HG02588 (cell line): ENCODE measurements around the gene CSNK1D.
"Not testable (repeated sequence)": the region's sequence is repeated elsewhere in the genome, so short reads cannot be mapped to it uniquely, and the experiment has no call there.

Source experiments
- ATAC-seq: cut with Tn5 transposase; IDR thresholded peaks from one replicate; pipeline ENCODE4 v1.9.1; 2021; ENCODE audit warnings: mild to moderate bottlenecking, moderate library complexity; ENCODE audit not compliant: unreplicated experiment

Gene CSNK1D

DNA sequence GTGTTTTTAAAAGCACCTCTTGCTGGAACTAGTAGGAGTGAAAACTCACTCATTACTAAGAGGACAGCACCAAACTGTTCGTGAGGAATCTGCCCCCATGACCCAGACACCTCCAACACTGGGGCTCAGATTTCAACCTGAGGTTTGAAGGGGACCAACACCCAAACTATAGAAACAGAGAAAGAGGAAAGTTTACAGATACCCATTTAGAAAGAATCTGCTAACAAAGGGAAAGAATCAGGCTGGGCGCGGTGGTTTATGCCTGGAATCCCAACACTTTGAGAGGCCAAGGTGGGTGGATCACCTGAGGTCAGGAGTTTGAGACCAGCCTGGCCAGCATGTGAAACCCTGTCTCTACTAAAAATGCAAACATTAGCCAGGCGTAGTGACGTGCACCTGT lies 3.4 kb upstream of the CSNK1D start:
- no peak for ATAC-seq

DNA sequence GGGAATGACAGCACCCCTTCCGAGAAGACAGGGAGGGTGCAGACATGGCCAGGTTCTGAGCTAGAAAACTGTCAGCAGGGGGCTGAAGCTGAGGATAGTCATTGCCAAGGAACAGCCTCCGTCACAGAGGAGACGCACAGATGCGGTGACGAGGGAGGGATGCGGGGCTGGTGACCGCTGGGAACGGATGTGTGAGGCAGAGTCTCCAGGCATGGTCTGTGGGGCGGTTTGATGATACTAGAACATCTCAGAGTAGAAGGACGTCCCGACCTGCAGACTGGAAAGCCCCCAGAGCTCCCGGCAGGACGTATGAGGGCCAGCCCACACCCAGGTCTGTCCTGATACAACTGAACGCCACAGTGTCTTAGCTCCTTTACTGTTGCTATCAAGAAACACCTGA lies 1.8 kb upstream of the CSNK1D start:
- no peak for ATAC-seq

DNA sequence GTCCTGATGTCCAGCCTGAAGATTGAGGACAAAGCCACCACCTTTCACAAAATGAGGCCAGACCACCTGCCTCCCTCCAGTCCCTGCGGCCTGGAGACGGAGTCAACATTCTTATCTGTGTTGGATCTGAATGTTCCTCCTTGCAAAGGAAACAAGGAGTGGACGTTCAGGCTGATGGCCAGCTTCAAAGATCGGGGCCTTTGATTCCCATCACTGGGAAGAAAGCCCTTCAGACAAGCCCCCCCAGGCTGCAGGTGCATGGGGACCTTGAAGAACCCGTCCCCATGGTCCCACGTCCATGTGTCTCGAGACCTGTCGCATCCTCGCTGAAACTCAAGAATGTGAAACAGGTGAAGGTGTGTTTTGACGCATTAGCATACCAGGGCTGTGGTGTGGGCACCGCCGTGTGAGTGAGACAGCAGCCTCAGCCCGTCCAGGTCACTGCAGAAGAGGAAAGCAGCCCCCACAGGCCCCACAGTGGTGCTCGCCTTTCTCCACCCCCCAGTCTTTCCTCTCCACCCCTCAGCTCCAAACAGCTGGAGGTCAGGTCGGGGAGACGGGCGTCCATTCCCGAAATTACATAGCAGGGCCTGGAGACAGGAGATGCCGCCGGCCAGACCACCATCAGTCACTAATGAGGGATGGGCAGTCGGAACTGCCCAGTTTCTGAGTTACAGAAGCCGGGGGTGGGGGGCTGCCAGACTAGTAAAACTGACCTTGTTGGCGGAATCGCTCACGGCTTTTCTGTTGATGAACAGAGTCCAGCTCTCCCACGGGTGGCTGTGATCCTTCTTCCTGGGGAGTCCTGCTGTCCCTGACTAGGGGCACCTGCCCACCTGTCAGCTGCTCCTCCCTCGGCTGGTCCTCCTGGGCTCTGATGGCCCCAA lies 877 bp upstream of the CSNK1D start:
- no peak for ATAC-seq

DNA sequence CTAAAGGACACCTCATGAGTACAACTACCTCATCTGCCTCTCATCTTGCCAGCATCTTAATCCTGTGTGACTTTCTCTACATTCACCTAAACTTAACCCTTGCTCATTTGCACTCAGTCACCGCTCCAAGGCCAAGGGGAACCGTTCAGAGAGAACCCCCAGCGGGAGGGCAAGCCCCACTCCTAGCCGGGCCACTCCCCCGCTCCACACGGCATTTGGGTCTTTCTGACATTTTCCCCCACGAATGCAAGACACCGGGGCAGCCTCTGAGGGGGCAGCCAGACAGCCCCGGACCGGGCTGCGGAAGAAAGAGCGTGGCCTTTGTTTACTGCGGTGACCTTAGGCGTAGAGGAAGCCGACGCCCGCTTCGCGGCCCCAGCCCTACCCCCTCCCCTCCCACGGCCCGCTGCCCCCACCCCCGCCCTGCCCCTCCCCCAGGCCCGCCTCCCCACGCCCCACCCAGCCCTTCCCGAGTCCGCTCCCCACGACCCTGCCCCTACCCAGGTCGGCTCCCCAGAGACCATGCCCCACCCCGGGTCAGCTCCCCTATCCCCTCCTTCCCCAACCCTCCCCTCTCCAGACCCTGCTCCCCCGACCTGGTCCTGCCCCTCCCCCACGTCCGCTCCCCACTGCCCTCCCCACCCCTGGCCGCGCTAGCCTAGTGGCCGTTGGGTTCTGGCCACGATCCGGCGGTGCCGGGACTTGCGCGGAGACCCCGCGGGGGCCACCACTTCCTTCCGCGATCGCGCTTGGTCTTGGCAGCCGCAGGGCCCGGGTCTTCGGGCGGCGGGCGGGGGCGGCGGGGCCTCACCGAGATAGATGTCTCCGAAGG lies 789 bp downstream of the CSNK1D start:
- no peak for ATAC-seq

DNA sequence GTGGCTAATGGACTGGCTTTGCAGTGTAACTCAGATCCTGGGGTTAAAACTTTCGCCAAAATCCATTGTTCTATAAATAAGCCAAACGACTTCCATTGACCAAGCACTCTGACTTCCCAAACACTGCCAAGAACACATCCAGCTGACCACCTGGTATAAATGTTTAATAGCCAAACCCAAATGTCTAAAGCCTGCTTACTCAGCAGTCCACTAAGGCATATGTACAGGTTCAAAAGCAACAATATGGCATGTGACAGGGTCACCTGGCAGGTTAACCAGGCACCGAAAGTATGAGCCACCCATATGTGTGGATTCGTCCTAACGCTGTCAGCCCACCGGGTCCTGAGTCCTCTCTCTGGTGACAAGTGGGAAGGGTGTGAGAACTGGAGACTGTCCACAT lies 2.1 kb downstream of the CSNK1D start:
- ATAC-seq = no peak

DNA sequence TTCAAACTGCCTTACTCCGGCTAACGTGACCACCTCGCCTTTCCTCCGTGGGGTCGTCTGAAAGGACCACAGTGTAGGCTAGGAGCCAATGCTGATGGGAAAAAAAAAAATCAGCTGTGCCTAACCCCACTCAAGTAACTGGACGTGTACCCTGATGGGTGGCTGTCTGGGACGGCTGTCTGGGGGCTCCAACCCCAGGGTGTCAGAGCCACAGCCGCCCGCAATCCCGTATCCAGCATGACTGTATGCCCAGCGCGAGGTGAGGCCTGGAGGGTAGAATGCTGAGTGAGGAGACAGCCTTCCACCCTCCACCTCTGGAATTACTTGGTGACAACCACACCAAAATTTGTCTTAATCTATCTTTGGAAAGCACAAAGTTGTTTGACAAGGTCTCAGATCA lies 2.8 kb downstream of the CSNK1D start:
- no peak for ATAC-seq

DNA sequence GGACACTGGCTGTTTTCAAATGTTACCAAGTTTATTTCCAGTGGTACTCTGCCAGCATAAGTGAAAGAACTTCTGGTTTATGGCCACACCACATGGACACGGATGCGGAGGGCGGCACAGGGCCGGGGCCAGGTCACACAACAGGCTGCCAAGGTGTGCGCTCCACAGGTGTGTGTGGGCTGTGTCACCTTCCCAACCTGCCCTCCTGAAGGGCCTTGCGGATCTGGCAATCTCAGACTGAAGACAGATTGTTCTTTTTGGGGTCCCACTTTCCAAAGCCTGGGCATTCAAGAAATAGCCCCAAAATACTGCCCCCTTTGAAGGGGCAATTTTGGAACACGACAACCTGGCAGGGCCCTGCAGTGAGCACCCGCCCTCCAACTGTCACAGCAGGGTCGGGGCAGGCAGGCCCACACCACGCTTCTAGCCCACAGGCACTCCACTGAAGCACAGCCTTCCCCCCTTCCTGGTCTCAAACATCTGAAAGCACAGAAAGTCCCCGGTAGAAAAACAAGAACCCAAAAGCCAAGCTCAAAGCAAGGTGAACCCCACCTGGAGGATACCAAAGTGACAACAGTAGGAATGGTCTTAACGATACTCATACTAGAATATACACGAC lies 3.5 kb downstream of the CSNK1D start:
- ATAC-seq = no peak

DNA sequence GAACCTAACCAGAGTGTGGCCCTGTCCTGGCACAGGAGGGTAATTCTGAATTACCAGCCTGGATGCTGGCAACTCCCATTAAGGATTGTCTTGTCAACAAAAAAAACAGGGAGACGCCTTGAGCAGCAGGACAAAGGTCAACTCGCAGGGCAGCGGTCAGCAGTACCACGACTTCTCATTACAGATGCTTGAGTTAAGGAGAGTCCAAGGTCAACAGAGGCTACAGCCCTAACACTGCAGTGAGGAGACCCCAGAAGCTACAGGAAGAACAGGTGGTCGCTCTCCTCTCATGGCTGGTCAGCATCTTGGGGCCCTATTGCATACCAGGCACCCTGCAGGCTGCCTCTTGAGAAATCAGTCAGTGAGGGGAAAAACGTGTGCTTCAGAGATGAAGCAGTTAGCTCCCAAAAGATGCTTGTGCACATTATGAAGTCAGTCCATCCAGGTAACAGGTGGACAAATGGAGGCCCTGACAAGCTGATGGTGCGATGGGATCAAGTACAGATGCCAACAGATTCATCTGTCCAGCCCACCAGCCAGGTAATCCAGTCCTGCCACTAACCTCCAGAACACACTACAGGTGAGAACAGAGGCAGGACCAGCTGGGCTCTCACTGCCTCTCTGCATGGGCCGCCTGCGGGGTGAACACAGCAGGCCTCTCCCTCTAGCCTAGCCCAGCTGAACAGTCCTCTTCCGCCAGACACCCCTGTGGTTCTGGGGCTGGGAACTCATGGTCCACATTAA lies 4.2 kb downstream of the CSNK1D start:
- ATAC-seq = no peak

DNA sequence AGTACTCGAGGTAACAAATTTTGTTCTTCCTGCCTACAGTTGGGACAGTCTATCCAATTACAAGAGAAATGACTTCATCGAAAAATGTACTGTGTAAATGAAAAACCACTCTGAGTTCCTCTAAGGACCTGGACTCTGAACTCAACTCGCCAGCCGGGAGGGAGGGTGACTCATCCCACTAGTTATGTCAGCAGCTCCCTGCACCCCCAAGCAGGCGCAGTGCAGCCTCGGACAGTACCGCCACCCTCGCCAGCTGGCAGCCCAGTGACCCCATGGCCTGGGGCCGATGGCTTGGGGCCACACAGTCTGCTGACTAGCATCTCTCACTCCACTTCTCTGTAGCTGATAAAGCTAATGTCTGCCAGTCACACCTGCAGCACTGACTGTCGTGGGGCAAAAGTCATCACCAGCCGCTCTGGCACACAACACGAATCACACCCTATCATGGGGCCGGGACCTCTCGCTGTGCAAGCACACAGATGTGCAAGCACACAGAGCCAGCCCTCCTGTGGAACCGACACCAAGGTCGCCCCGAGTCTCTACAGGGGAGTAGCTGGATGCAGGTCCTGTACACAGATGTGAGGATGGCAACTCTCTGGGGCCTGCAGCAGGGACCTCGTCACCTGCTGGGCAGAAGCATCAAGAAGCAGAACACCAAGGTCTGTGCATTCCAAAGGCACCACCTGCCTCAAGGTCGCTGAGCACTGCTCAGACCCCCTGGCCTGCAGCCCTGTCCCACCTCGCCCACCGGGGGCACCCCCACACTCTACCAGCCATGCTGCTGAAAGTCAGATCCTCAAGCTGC lies 5.7 kb downstream of the CSNK1D start:
- ATAC-seq = no peak

DNA sequence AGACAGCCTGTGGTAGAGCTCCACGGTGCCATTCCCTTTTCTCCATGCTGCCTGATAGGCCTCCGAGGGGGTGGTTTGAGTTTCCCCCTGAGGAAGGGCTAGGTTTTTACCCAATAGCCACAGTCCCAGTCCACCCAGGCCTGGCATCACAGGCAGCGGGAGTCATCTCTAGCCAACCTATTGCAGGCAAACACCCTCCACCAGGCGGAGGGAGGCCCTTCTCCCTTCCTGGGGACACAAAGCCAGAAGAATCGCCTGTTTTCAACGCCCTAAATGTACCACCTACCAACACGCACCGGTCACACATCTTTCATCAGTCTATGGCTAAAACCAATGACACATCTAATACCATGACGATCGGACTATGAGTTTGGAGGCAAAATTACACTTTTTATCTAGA lies 7.4 kb downstream of the CSNK1D start:
- ATAC-seq = no peak

DNA sequence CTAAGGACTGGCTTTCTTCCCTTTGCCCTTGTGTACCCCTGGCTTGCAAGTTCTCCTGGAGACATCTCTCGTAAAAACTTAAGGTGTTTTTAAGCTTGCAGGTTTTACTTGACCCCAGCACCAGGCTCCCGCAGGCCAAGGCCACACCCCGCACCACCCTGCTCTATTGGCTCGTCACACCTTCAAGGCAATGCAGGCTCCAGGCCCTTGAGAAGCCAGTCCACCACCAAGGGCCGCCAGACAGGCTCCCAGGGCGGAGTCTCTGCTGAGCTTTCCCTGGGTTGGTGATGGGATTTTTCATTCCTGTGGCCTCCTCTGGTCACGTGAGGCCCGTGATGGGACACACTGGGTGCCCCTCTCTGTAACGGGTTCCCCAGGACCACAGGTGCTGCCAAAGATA lies 9.9 kb downstream of the CSNK1D start:
- ATAC-seq = no peak

DNA sequence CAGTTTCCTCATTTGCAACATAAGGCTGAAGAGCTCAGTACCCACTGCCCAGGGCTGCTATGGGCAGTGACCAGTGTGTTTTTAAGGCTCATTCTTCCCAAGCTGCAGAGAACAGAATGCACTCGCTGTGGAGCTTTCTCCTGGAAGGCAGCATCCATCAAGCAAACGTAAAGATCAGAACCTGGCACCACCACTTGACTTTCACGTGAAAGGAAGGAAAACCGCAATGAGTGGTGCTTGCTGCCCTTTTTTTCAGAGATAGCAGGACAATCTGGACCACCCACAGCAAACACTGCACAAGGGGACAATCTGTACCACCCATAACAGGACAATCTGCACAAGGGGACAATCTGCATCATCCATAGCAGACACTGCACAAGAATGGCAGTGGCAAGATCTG lies 11.2 kb downstream of the CSNK1D start:
- ATAC-seq = no peak

DNA sequence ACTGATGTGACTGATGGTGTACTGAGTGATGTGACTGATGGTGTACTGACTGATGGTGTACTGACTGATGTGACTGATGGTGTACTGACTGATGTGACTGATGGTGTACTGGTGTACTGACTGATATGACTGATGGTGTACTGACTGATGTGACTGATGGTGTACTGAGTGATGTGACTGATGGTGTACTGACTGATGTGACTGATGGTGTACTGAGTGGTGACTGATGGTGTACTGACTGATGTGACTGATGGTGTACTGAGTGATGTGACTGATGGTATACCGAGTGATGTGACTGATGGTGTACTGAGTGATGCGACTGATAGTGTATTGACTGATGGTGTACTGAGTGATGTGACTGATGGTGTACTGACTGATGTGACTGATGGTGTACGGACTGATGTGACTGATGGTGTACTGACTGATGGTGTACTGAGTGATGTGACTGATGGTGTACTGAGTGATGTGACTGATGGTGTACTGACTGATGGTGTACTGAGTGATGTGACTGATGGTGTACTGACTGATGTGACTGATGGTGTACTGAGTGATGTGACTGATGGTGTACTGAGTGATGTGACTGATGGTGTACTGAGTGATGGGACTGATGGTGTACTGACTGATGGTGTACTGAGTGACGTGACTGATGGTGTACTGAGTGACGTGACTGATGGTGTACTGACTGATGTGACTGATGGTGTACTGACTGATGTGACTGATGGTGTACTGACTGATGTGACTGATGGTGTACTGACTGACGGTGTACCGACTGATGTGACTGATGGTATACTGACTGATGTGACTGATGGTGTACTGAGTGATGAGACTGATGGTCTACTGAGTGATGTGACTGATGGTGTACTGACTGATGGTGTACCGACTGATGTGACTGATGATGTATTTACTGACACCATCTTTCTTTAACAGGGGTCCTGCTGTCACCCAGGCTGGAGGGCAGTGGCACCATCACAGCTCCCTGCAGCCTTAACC lies 13.2 kb downstream of the CSNK1D start:
- not testable (repeated sequence) for ATAC-seq

DNA sequence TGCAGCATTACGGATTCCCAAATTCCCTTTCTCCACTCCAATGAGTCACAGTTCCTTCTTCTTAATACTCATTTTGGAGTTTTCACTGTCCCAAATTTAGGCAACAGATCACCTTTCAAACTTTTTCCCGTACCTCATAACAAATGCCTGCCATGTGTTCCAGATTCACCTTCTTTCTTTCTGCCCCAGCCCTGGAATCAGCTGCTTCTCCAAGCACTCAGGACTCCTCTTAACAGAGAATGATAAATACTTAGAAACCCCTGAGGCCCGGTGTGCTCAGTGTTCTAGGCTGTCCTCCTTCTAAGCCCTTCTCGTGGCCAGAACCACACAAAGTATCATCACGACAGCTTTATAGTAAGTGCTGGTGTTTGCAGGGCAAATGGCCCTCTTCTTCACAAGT lies 14.9 kb downstream of the CSNK1D start:
- no peak for ATAC-seq

DNA sequence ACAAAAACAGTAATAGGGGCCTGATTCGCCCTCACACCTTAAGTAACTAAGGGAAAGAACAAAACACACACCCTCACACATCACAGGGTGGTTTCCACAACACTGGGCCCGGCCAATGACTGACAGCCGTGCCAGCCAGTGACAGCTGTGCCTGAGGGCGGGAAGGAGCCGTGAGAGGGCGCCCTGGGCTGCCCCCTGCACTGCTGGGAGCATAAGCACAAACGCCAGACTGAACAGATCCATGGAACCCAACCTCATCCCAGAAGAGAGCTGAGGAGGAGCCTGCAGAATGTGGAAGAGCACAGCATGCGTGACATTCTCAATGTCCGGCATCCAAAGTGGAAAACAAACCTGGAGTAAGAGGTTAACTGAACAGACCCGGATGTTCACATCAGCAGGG lies 16.0 kb downstream of the CSNK1D start:
- no peak for ATAC-seq

DNA sequence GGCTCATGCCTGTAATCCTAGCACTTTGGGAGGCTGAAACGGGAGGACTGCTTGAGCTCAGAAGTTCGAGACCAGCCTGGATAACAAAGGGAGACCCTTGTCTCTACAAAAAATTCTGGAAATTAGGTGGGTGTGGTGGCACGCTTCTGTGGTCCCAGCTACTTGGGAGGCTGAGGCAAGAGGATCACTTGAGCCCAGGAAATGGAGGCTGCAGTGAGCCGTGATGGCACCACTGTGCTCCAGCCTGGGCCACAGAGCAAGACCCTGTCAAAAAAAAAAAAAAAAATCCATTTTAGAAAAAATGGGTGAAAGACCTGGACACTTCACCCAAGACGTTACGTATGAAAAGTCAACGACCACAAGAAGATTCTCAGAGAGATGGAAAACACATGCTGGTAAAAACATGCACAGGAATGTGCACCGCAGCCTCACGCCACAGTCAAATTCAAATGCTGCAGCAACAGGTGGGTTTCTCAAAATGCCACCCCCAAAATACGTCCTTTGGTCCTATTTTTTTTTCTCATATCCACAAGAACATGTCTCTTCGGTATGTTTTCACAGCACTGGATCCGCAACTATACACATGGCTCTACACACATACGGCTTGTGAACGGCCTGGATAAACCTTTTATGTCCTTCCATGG lies 17.1 kb downstream of the CSNK1D start:
- no peak for ATAC-seq

DNA sequence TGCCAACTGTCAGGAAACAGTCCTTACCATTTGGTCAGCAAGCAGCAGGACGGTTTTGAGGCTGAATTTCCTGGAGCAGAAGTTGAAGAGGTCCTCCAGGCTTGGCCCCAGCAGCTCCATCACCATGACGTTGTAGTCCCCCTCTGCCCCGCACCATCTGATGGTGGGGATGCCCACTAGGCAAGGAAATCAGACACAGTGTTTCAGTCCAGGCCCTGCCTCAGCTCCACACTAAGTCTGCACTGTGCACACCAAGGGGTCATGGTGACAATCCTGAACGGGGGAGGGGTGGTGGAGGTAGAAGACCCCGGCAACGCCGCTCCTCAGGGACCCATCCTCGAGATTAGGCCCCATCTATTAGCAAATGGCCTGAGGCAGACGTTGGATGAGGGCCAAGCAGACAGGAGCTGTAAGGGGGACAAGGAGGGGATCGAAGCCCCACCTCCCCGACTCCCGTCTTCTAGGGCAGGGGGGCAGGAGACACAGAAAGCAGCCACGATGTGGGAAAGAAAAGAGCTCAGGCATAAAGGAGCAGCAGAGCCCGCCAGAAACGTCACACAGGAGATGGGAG lies 18.0 kb downstream of the CSNK1D start:
- ATAC-seq = no peak

DNA sequence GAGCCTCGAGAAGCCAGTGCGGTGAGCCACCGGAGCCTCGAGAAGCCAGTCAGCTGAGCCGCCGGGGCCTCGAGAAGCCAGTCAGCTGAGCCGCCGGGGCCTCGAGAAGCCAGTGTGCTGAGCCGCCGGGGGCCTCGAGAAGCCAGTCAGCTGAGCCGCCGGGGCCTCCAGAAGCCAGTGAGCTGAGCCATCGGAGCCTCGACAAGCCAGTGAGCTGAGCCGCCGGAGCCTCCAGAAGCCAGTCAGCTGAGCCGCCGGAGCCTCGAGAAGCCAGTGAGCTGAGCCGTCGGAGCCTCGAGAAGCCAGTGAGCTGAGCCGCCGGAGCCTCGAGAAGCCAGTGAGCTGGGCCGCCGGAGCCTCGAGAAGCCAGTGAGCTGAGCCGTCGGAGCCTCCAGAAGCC lies 18.8 kb downstream of the CSNK1D start:
- ATAC-seq = not testable (repeated sequence)
